Trophoblast cell (in vitro differentiated cells and primary cell): Measurements from ENCODE around the gene CP.

ENCODE experiments used
- DNase-seq, 2 donors: peaks; one replicate each; pipeline ENCODE4 v3.0.0-alpha.2; 2016
- H2AFZ ChIP-seq: 2 replicates; pipeline ENCODE4 v1.6.1; 2013; ENCODE audit warnings: low read length, moderate library complexity, mild to moderate bottlenecking; ENCODE audit not compliant: insufficient read depth, poor library complexity
- H2AK5ac ChIP-seq: 2 replicates; pipeline ENCODE4 v1.6.1; 2013; ENCODE audit warnings: mild to moderate bottlenecking, low read length
- H2BK120ac ChIP-seq: 2 replicates; pipeline ENCODE4 v1.6.1; 2013; ENCODE audit warnings: low read length, mild to moderate bottlenecking, moderate library complexity; ENCODE audit not compliant: insufficient read depth, poor library complexity
- H2BK12ac ChIP-seq: 2 replicates; pipeline ENCODE4 v1.6.1; 2013; ENCODE audit warnings: mild to moderate bottlenecking, low read length, moderate library complexity
- H2BK5ac ChIP-seq: 2 replicates; pipeline ENCODE4 v1.6.1; 2013; ENCODE audit warnings: low read length, low read depth, moderate library complexity, mild to moderate bottlenecking; ENCODE audit not compliant: poor library complexity
- H3K14ac ChIP-seq: 2 replicates; pipeline ENCODE4 v1.6.1; 2013; ENCODE audit warnings: mild to moderate bottlenecking, low read length
- H3K18ac ChIP-seq: 2 replicates; pipeline ENCODE4 v1.6.1; 2013; ENCODE audit warnings: mild to moderate bottlenecking, low read length
- H3K23ac ChIP-seq: 2 replicates; pipeline ENCODE4 v1.6.1; 2013; ENCODE audit warnings: low read length
- H3K27ac ChIP-seq: 2 replicates; pipeline ENCODE4 v1.5.1; 2013; ENCODE audit warnings: low read depth, mild to moderate bottlenecking, inconsistent platforms, low read length, moderate library complexity
- H3K27me3 ChIP-seq: 2 replicates; pipeline ENCODE4 v1.6.1; 2013; ENCODE audit warnings: inconsistent platforms, mild to moderate bottlenecking, low read length, moderate library complexity; ENCODE audit not compliant: insufficient read depth
- H3K36me3 ChIP-seq, 2 experiments: 1 replicate in 1 of 2; 2 replicates in 1 of 2; pipeline ENCODE4 v1.6.1; 2013; ENCODE audit warnings: low read length in 2 of 2, mild to moderate bottlenecking in 2 of 2, moderate library complexity in 1 of 2; ENCODE audit not compliant: insufficient read depth in 2 of 2, control insufficient read depth in 1 of 2
- H3K4ac ChIP-seq: 2 replicates; pipeline ENCODE4 v1.6.1; 2013; ENCODE audit warnings: low read depth, mild to moderate bottlenecking, low read length, moderate library complexity
- H3K4me1 ChIP-seq, 2 experiments: 1 replicate in 1 of 2; 2 replicates in 1 of 2; pipeline ENCODE4 v1.6.1; 2013; ENCODE audit warnings: low read length in 2 of 2, mild to moderate bottlenecking in 2 of 2, moderate library complexity in 1 of 2; ENCODE audit not compliant: insufficient read depth in 2 of 2, control insufficient read depth in 1 of 2
- H3K4me2 ChIP-seq: 2 replicates; pipeline ENCODE4 v1.6.1; 2013; ENCODE audit warnings: inconsistent platforms, mild to moderate bottlenecking, low read length, moderate library complexity
- H3K4me3 ChIP-seq: 2 replicates; pipeline ENCODE4 v1.5.1; 2013; ENCODE audit warnings: mild to moderate bottlenecking, low read depth, low read length, inconsistent platforms
- H3K79me1 ChIP-seq: one replicate; pipeline ENCODE4 v1.6.1; 2013; ENCODE audit warnings: low read length
- H3K79me2 ChIP-seq: 2 replicates; pipeline ENCODE4 v1.6.1; 2013; ENCODE audit warnings: low read length, mild to moderate bottlenecking; ENCODE audit not compliant: control insufficient read depth, insufficient read depth, poor library complexity
- H3K9ac ChIP-seq: 2 replicates; pipeline ENCODE4 v1.6.1; 2013; ENCODE audit warnings: mild to moderate bottlenecking, low read length
- H3K9me3 ChIP-seq: 2 replicates; pipeline ENCODE4 v1.6.1; 2013; ENCODE audit warnings: low read depth, mild to moderate bottlenecking, control low read depth, inconsistent platforms, low read length; ENCODE audit not compliant: insufficient read depth
- H4K12ac ChIP-seq: 2 replicates; pipeline ENCODE4 v1.6.1; 2013; ENCODE audit warnings: low read depth, mild to moderate bottlenecking, low read length, moderate library complexity
- H4K8ac ChIP-seq: 2 replicates; pipeline ENCODE4 v1.6.1; 2013; ENCODE audit warnings: low read depth, mild to moderate bottlenecking, low read length, moderate library complexity
- H4K91ac ChIP-seq: one replicate; pipeline ENCODE4 v1.6.1; 2013; ENCODE audit warnings: low read depth, mild to moderate bottlenecking, low read length, moderate library complexity
- WGBS: extraction: QIAGEN DNeasy Blood & Tissue Kit; methylation state at CpG from one replicate; pipeline ENCODE4 v1.1.7; 2013; ENCODE audit warnings: missing lambda C conversion rate; ENCODE audit not compliant: insufficient read length, insufficient coverage; ENCODE audit errors: extremely low coverage; 5-methylcytosine and 5-hydroxymethylcytosine counted together

CP gene

DNA sequence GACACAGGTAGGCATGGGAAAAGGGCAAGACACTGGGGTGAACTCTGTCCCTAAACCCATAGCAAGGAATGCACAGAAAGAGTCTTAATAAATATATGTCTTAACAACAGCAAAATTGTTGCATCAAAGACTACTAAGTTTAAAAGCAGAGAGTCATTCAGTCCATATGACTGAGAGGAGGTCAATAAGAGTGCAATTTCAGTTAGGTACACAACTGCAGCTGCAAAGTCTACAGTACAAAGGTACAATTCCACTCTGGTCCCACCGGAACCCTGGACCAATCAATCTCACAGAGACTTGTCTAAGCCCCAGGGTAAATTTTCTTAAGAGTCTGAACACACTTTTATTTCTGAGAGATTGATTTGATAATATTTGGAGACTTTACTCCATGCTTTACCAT lies 6.9 kb downstream of the CP start:
- Histone ChIP-seq H3K9me3 (no peaks in the 10 kb centered on the region), H3K36me3 (no peaks in the 10 kb centered on the region), H3K4me3 (no peak overlapping the region), H2AK5ac (no peak overlapping the region), H3K14ac (no peak overlapping the region), H3K79me2 (no peaks in the 10 kb centered on the region), H4K12ac (no peak overlapping the region), H2BK12ac (no peak overlapping the region), H4K91ac (no peak overlapping the region), H3K27me3 (no peaks in the 10 kb centered on the region), H3K4ac (no peak overlapping the region), H4K8ac (no peak overlapping the region), H3K9ac (no peak overlapping the region), H3K23ac (no peak overlapping the region), H3K18ac (no peak overlapping the region), H2BK5ac (no peak overlapping the region), H2AFZ (no peak overlapping the region), H3K79me1 (no peaks in the 10 kb centered on the region), H3K4me1 (no peaks in the 10 kb centered on the region), H3K4me2 (no peak overlapping the region), H3K27ac (no peak overlapping the region), H2BK120ac (no peak overlapping the region)
- no CpG with 5 or more reads among the region's 1 CpG for WGBS
- DNase-seq: no peak

DNA sequence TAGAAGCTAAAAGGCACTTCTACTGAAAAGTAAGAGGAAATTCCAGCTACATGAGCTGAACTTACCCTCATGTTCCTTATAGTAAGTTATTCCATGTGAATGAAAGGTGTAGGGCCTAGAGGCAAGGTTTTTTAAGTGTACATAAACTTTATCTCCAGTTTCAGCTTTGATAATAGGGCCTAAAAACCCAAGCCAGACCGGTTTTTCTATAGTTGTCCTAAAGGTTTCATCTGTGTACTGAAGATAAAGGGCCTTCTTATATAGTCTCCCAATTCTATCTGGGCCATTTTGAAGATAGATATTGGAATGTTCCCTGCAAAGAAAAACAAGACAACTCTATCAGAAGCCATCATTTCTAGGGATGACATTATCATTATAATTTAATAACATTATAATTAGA lies 9.2 kb downstream of the CP start:
- no peak overlapping the region for H3K4me3 ChIP-seq
- no peak overlapping the region for H3K23ac ChIP-seq
- no peak overlapping the region for H3K14ac ChIP-seq
- no peak overlapping the region for H3K27ac ChIP-seq
- H3K4me1 ChIP-seq: no peaks in the 10 kb centered on the region
- no peak overlapping the region for H2AK5ac ChIP-seq
- H3K4me2 ChIP-seq: no peak overlapping the region
- no peaks in the 10 kb centered on the region for H3K9me3 ChIP-seq
- no peak overlapping the region for H2BK5ac ChIP-seq
- H3K18ac ChIP-seq: no peak overlapping the region
- no peak overlapping the region for H4K8ac ChIP-seq
- no peak overlapping the region for H2AFZ ChIP-seq
- no peak overlapping the region for H3K4ac ChIP-seq
- H3K27me3 ChIP-seq: no peaks in the 10 kb centered on the region
- no peak overlapping the region for H4K91ac ChIP-seq
- H3K79me1 ChIP-seq: peaks cover 2% of the 10 kb centered on the region
- no peak overlapping the region for H4K12ac ChIP-seq
- H2BK12ac ChIP-seq: no peak overlapping the region
- WGBS: no CpG with 5 or more reads among the region's 1 CpG
- H3K9ac ChIP-seq: no peak overlapping the region
- no peaks in the 10 kb centered on the region for H3K79me2 ChIP-seq
- no peak overlapping the region for H2BK120ac ChIP-seq
- DNase-seq: peak in 1 of 2 donors; percentile 48
- no peaks in the 10 kb centered on the region for H3K36me3 ChIP-seq

DNA sequence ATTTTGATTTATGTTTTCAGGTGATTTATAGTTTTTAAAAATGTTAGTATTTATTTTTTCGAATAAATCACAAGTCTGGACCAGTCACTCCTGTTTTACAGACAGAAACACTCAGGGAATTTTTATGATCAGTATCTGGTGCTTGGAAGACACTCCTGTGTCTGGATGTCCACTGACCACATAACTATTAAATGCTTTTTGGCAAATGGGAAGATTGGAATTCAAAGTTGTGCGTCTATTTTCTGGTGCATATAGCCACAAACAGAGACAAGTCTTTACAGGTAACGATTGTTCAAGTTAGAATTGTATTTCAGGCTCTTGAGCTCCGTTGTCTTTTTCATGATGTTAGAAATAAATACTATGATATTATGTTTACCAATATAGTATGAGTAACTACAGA lies 12.2 kb downstream of the CP start:
- no peaks in the 10 kb centered on the region for H3K9me3 ChIP-seq
- H3K4me3 ChIP-seq: no peak overlapping the region
- H3K4me1 ChIP-seq: no peaks in the 10 kb centered on the region
- H2BK12ac ChIP-seq: no peak overlapping the region
- H3K4me2 ChIP-seq: no peak overlapping the region
- peak overlapping the region; percentile 59 for H3K27ac ChIP-seq
- H3K14ac ChIP-seq: no peak overlapping the region
- no peak overlapping the region for H3K18ac ChIP-seq
- H3K79me1 ChIP-seq: peaks cover 2% of the 10 kb centered on the region
- H2AK5ac ChIP-seq: no peak overlapping the region
- H3K36me3 ChIP-seq: no peaks in the 10 kb centered on the region
- no peaks in the 10 kb centered on the region for H3K79me2 ChIP-seq
- no peak overlapping the region for H2AFZ ChIP-seq
- no peak overlapping the region for H3K23ac ChIP-seq
- no peak overlapping the region for H3K9ac ChIP-seq
- peak overlapping the region; percentile 30 for H2BK120ac ChIP-seq
- H4K91ac ChIP-seq: no peak overlapping the region
- WGBS: no CpG with 5 or more reads among the region's 4 CpGs
- no peaks in the 10 kb centered on the region for H3K27me3 ChIP-seq
- no peak overlapping the region for H4K12ac ChIP-seq
- H4K8ac ChIP-seq: no peak overlapping the region
- DNase-seq: peak; percentile 20 to 76
- no peak overlapping the region for H2BK5ac ChIP-seq
- no peak overlapping the region for H3K4ac ChIP-seq

DNA sequence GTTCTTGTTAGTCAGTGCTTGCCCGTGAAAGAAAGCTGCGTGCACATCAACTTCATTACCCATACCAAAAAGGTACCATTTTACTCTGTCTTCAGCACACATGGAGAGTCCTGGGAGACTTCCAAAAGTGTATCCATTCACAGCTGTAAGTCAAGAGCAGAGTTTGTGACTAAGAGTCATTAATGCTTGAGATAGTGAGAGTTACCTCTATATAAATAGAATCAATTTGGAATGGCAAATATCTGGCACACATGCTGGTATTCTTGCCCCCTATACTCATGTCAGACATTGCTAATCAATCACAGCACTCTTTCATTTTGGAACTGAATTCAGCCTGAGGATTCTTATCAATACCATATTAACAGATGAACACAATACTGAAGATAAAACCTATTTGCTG lies 14.2 kb downstream of the CP start:
- H3K36me3 ChIP-seq: no peaks in the 10 kb centered on the region
- H3K14ac ChIP-seq: peak overlapping the region; percentile 66
- no peak overlapping the region for H3K18ac ChIP-seq
- H2AK5ac ChIP-seq: peak overlapping the region; percentile 46
- no peak overlapping the region for H3K4me2 ChIP-seq
- H4K8ac ChIP-seq: no peak overlapping the region
- H3K4me1 ChIP-seq: no peaks in the 10 kb centered on the region
- WGBS: no CpG with 5 or more reads among the region's 2 CpGs
- H3K27me3 ChIP-seq: no peaks in the 10 kb centered on the region
- H4K12ac ChIP-seq: no peak overlapping the region
- no peak overlapping the region for H3K4ac ChIP-seq
- H3K79me1 ChIP-seq: peaks cover 2% of the 10 kb centered on the region
- no peak overlapping the region for H3K23ac ChIP-seq
- H4K91ac ChIP-seq: peak overlapping the region; percentile 47
- H2BK12ac ChIP-seq: peak overlapping the region; percentile 91
- H2BK120ac ChIP-seq: peak overlapping the region; percentile 72
- no peaks in the 10 kb centered on the region for H3K79me2 ChIP-seq
- H3K9me3 ChIP-seq: no peaks in the 10 kb centered on the region
- H3K27ac ChIP-seq: no peak overlapping the region
- no peak overlapping the region for H2BK5ac ChIP-seq
- H3K9ac ChIP-seq: no peak overlapping the region
- H2AFZ ChIP-seq: no peak overlapping the region
- peak in 1 of 2 donors; percentile 51 for DNase-seq
- H3K4me3 ChIP-seq: no peak overlapping the region
